ENCODE measurements around the gene TRIM63.

GRCh38 chr1:26070296-26070962 lies 3.0 kb upstream of the TRIM63 start:
- TF ChIP-seq POLR2AphosphoS5 (IDR thresholded peaks at IDR 0.05; ENCODE audit: low read depth, low read length): no peak
- TF ChIP-seq CTCF (IDR thresholded peaks at IDR 0.05): no peak
- no peak for TF ChIP-seq TCF7L2 (IDR thresholded peaks at IDR 0.05; ENCODE audit: low read depth, low read length)

Measured in Panc1 (cell line).